ENCODE data around the gene FOSL1.

GRCh38 chr11:65919573-65920371 lies 19.6 kb upstream of the FOSL1 start:
- no peak for TF ChIP-seq CTCF (IDR thresholded peaks at IDR 0.05)
- TF ChIP-seq POLR2A (IDR thresholded peaks at IDR 0.05), result no peak
